NK-92 (cell line): ENCODE data around the gene PARS2.

Experiments used
- DNase-seq: peaks from one replicate; lab custom pipeline; 2025; ENCODE audit not compliant: unreplicated experiment; lab: John Stamatoyannopoulos, UW

The PARS2 gene

GRCh38 chr1:54742282-54742681 lies 22.0 kb downstream of the PARS2 start:
- no peak for DNase-seq

GRCh38 chr1:54741531-54741930 lies 22.8 kb downstream of the PARS2 start:
- DNase-seq: no peak

- DNase-seq: no peak
Observed at GRCh38 chr1:54738244-54738643, 26.1 kb downstream of the PARS2 start.

GRCh38 chr1:54736685-54737084 lies 27.6 kb downstream of the PARS2 start:
- no peak for DNase-seq

GRCh38 chr1:54728027-54728426 lies 36.3 kb downstream of the PARS2 start:
- no peak for DNase-seq

GRCh38 chr1:54724771-54725170 lies 39.6 kb downstream of the PARS2 start:
- DNase-seq: no peak

GRCh38 chr1:54723985-54724384 lies 40.3 kb downstream of the PARS2 start:
- DNase-seq: no peak

GRCh38 chr1:54721719-54722118 lies 42.6 kb downstream of the PARS2 start:
- no peak for DNase-seq

- no peak for DNase-seq
Observed at GRCh38 chr1:54716299-54717047, 47.9 kb downstream of the PARS2 start.

GRCh38 chr1:54715493-54716298 lies 48.6 kb downstream of the PARS2 start, which contains the start of gene TTC4:
TSS of gene TTC4 (plus strand) at chr1:54715861. CDS start at chr1:54715909, 48 bp downstream.
- no peak for DNase-seq

GRCh38 chr1:54714881-54715492 lies 49.3 kb downstream of the PARS2 start:
- DNase-seq: no peak

GRCh38 chr1:54711536-54711935 lies 52.8 kb downstream of the PARS2 start:
- no peak for DNase-seq

- no peak for DNase-seq
Observed at GRCh38 chr1:54710841-54711240, 53.5 kb downstream of the PARS2 start.

- DNase-seq: no peak
Observed at GRCh38 chr1:54710434-54710833, 53.9 kb downstream of the PARS2 start.

- DNase-seq: no peak
Observed at GRCh38 chr1:54709547-54710292, 54.6 kb downstream of the PARS2 start.

- DNase-seq: no peak
Observed at GRCh38 chr1:54708385-54708784, 55.9 kb downstream of the PARS2 start.
